ENCODE results near the gene TRIM38. TPM values are rescaled to one million over a fixed set of nuclear protein-coding genes. Genes with fewer than 3 reads are reported as not detected.

TRIM38 gene
- total RNA-seq, 1 experiment from 2014 or later, result 0.70 TPM

DNA sequence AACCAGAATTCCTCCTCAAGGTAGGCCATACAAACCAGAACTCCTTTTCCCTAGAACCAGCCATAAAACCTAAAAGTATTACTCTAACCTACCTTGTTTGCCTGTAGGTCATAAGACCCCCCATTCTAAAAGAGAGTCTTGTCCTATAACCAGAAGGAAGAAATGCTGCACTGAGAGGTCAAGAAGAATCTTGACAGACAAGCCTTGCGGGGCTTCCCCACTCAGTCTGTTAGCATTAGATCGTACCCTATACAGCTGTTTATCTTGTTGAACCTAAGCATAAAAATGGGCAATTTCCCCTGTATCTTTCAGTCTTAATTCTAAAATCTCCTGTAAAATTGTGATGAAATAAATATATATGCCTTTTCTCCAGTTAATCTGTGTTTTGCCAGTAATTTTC is 72.3 kb downstream of the TRIM38 start:
- CTCF ChIA-PET, result no interaction called here
- BruUV-seq (replicated peaks), result no TSS peak
- H3K27me3 ChIP-seq (replicated peaks; ENCODE audit: control insufficient read depth, insufficient read depth, low read length), result no peaks in the 10 kb centered on the region
- H3K4me1 ChIP-seq, result no peaks in the 10 kb centered on the region; the same call in 1 of the 2 replicates
- H3K9me3 ChIP-seq, result no peaks in the 10 kb centered on the region
- Mint-ChIP-seq H3K4me1 (ENCODE audit: low read depth, unreplicated experiment) (peaks cover 31% of the 10 kb centered on the region), H3K4me3 (ENCODE audit: unreplicated experiment) (peak overlapping the region; percentile 51), H3K27ac (ENCODE audit: unreplicated experiment) (peak overlapping the region; percentile 100), H3K36me3 (ENCODE audit: insufficient read depth, unreplicated experiment) (peaks cover 43% of the 10 kb centered on the region), H3K9me3 (ENCODE audit: unreplicated experiment) (no peaks in the 10 kb centered on the region), H3K27me3 (ENCODE audit: insufficient read depth, unreplicated experiment) (no peaks in the 10 kb centered on the region)
- intact Hi-C loops (cut with micrococcal nuclease; ENCODE audit: unreplicated experiment), result no loop called here
- H3K36me3 ChIP-seq (ENCODE audit: control insufficient read depth, insufficient read depth, low read length), result no peaks in the 10 kb centered on the region
- DNase-seq, result no peak
- TF ChIP-seq, protein P1, sequence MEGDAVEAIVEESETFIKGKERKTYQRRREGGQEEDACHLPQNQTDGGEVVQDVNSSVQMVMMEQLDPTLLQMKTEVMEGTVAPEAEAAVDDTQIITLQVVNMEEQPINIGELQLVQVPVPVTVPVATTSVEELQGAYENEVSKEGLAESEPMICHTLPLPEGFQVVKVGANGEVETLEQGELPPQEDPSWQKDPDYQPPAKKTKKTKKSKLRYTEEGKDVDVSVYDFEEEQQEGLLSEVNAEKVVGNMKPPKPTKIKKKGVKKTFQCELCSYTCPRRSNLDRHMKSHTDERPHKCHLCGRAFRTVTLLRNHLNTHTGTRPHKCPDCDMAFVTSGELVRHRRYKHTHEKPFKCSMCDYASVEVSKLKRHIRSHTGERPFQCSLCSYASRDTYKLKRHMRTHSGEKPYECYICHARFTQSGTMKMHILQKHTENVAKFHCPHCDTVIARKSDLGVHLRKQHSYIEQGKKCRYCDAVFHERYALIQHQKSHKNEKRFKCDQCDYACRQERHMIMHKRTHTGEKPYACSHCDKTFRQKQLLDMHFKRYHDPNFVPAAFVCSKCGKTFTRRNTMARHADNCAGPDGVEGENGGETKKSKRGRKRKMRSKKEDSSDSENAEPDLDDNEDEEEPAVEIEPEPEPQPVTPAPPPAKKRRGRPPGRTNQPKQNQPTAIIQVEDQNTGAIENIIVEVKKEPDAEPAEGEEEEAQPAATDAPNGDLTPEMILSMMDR (IDR thresholded peaks at IDR 0.05; ENCODE audit: insufficient read depth in 1 of 2, low read depth in 1 of 2, low read length in 1 of 2, severe bottlenecking in 1 of 2, unreplicated experiment in 1 of 2), result no peak
- POLR2A ChIA-PET, result no interaction called here
- no peak overlapping the region for H3K4me3 ChIP-seq (ENCODE audit: low read depth, low read length)

Other genes with a start within 250 kb of the TRIM38 start
- gene SLC17A4, start 208.1 kb upstream of the TRIM38 start, total RNA-seq (2022), result 0.36 and 0.37 TPM in 2 replicates
- gene SLC17A1, start 130.8 kb upstream of the TRIM38 start, total RNA-seq (2022), result not detected in 2 replicates
- gene SLC17A3, start 88.6 kb upstream of the TRIM38 start, total RNA-seq (2022), result not detected in 2 replicates
- gene SLC17A2, start 32.1 kb upstream of the TRIM38 start, total RNA-seq (2022), result not detected in 2 replicates
- 5.7 and 7.4 TPM in 2 replicates for gene HFE, start 124.6 kb downstream of the TRIM38 start, total RNA-seq (2022)